ENCODE data around the gene GSTA2. TPM values are rescaled to one million over a fixed set of nuclear protein-coding genes. Genes with fewer than 3 reads are reported as not detected.
"Not testable (repeated sequence)": the region's sequence is repeated elsewhere in the genome, so short reads cannot be mapped to it uniquely, and the experiment has no call there.

The GSTA2 gene
- total RNA-seq, result 10 to 100 TPM in 1 of 2 donors, not detected in 1; 72.0 TPM

DNA sequence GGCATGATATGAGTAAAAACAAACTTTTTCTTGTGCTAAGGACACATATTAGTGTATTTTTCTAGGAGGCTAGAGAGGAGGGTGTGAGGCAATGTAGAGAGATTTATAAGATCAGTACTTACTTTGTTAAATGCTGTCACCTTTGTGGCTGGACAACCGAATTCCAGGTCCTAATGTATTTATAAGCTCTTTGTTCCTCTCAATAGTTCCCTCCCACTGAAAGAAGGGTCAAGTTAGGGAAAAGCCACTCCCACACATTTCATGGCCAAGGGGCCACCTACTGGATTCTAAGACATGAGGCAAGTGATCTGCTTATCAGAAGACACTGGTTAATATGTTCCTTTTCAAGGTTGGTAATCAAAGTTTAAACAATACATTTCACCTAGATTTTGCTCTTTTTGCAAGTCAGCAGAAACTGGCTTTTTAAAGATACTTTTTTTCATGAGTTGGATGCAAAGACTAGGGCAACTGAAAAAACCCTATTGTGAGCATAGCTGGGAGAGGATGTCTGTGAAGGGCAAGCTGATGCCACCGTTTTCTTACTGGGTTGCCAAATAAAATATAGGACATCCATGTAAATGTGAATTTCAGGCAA is at the start of gene GSTA2:
TSS of gene GSTA2 (minus strand) at position 154 of the 595 bp plus-strand sequence. CDS start 5,528 bp downstream, outside the sequence.
- WGBS, result 59% methylated on average over 2 of the region's 2 CpGs
- H3K4me3 ChIP-seq; H3K4me1 ChIP-seq (replicated peaks); DNase-seq (ENCODE audit: low spot score); H3K27ac ChIP-seq; intact Hi-C loops (cut with DNase I); H3K27me3 ChIP-seq (replicated peaks; ENCODE audit: insufficient read depth); H3K9me3 ChIP-seq; H3K36me3 ChIP-seq: not testable (repeated sequence)

DNA sequence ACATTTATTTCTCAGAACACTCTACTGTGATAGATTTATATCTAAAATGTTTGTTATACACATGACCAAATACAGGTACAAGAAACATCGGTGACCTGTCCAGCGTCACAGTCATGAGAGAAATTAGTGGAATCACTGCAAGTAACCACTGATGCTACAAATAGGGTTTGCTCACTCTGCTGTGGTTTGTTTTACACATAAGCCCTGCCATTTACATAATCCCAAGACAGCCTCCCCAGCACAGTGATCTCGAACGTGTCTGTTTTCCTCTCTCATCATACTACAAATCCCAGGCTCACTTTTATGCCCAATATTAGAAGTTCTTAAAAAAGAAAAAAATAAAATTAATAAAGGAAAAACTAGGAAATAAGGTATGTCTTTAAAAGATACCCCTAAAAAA is 46.5 kb upstream of the GSTA2 start:
- H3K27me3 ChIP-seq (replicated peaks; ENCODE audit: insufficient read depth); intact Hi-C loops (cut with DNase I); H3K4me1 ChIP-seq (replicated peaks); H3K9me3 ChIP-seq; H3K36me3 ChIP-seq; H3K27ac ChIP-seq; H3K4me3 ChIP-seq; DNase-seq (ENCODE audit: low spot score): not testable (repeated sequence)
- WGBS, result 79% methylated on average over 4 of the region's 4 CpGs

DNA sequence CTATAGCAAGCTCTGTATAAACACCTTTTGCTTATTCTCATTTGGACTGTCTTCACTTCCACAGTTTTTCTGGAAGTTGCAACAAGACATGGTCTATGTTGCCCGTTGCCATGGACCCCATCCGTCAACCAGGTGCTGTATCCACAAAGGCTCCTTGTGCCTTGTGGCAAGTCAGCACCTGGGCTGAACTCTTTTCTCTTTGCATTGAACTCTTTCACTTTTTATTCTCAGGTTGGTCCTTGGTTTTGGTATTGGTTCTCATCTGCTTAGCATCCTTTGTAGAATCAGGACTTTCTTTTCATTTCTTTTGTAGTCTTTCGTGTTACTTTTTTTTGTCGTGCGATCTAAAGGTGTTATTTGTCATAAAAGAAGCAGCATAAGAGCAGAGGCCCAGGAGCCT is 45.4 kb upstream of the GSTA2 start:
- no peaks in the 10 kb centered on the region for H3K4me1 ChIP-seq (replicated peaks)
- intact Hi-C loops (cut with DNase I), result no loop called here
- H3K27me3 ChIP-seq (replicated peaks; ENCODE audit: insufficient read depth), result no peaks in the 10 kb centered on the region
- H3K9me3 ChIP-seq, result no peaks in the 10 kb centered on the region
- H3K36me3 ChIP-seq, result no peaks in the 10 kb centered on the region
- no peak for TF ChIP-seq POLR2AphosphoS5 (IDR thresholded peaks at IDR 0.05)
- TF ChIP-seq POLR2A (IDR thresholded peaks at IDR 0.05), result no peak
- TF ChIP-seq, protein P1, sequence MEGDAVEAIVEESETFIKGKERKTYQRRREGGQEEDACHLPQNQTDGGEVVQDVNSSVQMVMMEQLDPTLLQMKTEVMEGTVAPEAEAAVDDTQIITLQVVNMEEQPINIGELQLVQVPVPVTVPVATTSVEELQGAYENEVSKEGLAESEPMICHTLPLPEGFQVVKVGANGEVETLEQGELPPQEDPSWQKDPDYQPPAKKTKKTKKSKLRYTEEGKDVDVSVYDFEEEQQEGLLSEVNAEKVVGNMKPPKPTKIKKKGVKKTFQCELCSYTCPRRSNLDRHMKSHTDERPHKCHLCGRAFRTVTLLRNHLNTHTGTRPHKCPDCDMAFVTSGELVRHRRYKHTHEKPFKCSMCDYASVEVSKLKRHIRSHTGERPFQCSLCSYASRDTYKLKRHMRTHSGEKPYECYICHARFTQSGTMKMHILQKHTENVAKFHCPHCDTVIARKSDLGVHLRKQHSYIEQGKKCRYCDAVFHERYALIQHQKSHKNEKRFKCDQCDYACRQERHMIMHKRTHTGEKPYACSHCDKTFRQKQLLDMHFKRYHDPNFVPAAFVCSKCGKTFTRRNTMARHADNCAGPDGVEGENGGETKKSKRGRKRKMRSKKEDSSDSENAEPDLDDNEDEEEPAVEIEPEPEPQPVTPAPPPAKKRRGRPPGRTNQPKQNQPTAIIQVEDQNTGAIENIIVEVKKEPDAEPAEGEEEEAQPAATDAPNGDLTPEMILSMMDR (IDR thresholded peaks at IDR 0.05), result no peak
- no peak for DNase-seq (ENCODE audit: low spot score)
- WGBS, result 82% methylated on average over 5 of the region's 5 CpGs
- H3K27ac ChIP-seq, result no peak overlapping the region
- no peak overlapping the region for H3K4me3 ChIP-seq

DNA sequence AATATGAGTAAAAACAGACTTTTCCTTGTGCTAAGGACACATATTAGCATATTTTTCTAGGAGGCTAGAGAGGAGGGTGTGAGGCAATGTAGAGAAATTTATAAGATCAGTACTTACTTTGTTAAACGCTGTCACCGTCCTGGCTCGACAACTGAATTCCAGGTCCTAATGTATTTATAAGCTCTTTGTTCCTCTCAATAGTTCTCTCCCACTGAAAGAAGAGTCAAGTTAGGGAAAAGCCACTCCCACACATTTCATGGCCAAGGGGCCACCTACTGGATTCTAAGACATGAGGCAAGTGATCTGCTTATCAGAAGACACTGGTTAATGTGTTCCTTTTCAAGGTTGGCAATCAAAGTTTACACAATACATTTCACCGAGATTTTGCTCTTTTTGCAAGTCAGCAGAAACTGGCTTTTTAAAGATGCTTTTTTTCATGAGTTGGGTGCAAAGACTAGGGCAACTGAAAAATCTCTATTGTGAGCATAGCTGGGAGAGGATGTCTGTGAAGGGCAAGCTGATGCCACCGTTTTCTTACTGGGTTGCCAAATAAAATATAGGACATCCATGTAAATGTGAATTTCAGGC is 40.5 kb upstream of the GSTA2 start, which contains the start of gene GSTA1:
TSS of gene GSTA1 (minus strand) at position 149 of the 588 bp plus-strand sequence. CDS start 4,549 bp downstream, outside the sequence.
- intact Hi-C loops (cut with DNase I); H3K4me3 ChIP-seq; H3K36me3 ChIP-seq; DNase-seq (ENCODE audit: low spot score); H3K27ac ChIP-seq; H3K4me1 ChIP-seq (replicated peaks); H3K27me3 ChIP-seq (replicated peaks; ENCODE audit: insufficient read depth); H3K9me3 ChIP-seq: not testable (repeated sequence)
- 29% methylated on average over 5 of the region's 5 CpGs for WGBS

DNA sequence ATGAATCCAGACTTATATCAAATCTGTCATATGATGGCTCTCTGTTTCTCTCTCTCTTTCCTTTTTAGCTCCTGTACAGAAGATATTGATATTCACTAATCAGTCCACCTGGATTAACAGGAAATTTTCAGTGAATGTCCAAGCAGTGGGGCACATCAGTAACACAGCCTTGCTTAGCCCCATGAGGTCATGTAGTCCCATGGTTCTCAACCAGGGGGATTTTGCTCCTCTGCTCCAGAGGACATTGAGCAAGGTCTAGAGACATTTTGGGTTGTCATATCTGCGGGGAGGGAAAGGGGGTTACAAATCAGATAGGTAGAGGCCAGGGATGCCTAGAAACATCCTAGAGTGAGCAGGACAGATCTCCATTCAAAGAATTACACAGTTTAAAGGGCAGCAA is 39.5 kb upstream of the GSTA2 start:
- WGBS, result 100% methylated on average over 1 of the region's 1 CpG
- Histone ChIP-seq H3K27ac (no peak overlapping the region), H3K36me3 (no peaks in the 10 kb centered on the region), H3K4me3 (no peak overlapping the region), H3K9me3 (no peaks in the 10 kb centered on the region), H3K4me1 (replicated peaks) (no peaks in the 10 kb centered on the region), H3K27me3 (replicated peaks; ENCODE audit: insufficient read depth) (no peaks in the 10 kb centered on the region)
- intact Hi-C loops (cut with DNase I), result no loop called here
- DNase-seq (ENCODE audit: low spot score), result no peak
- TF ChIP-seq POLR2A (IDR thresholded peaks at IDR 0.05), result no peak

DNA sequence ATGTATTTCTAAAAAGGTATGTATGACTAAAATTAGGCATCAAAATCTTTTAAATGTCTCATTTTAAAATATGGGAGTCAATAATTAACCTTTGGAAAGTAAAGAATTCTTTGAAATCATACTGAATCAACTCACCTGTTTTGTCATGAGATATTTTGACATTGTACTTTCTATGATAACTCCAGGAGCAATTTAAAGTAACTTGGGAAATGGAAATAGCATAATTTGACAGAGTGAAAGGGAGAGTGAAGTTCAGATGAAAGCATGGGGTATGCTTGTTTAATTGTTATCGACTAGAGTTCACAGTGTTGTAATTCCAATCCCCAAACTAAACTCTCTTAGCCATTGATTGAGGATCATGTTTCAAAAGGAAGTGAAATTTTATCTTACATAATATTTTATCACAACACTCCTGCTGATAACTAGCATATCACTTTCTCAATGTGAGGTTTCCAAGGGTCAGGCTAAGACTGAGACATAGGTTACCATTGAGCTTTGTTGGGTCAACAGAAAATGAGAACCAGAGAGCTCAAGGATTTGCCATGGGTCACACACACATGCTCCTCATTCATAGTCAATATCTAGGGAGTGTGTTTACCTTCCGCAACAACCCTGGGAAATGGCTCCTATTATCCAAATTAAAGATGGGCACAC is 38.0 kb upstream of the GSTA2 start:
- Histone ChIP-seq H3K27ac (no peak overlapping the region), H3K9me3 (no peaks in the 10 kb centered on the region), H3K36me3 (no peaks in the 10 kb centered on the region), H3K27me3 (replicated peaks; ENCODE audit: insufficient read depth) (no peaks in the 10 kb centered on the region), H3K4me3 (no peak overlapping the region), H3K4me1 (replicated peaks) (no peaks in the 10 kb centered on the region)
- TF ChIP-seq POLR2AphosphoS5 (IDR thresholded peaks at IDR 0.05) (no peak), POLR2A (IDR thresholded peaks at IDR 0.05) (no peak)
- TF ChIP-seq, protein P1 (IDR thresholded peaks at IDR 0.05), result no peak
- intact Hi-C loops (cut with DNase I), result no loop called here
- no peak for DNase-seq (ENCODE audit: low spot score)
- 84% methylated on average over 2 of the region's 2 CpGs for WGBS

DNA sequence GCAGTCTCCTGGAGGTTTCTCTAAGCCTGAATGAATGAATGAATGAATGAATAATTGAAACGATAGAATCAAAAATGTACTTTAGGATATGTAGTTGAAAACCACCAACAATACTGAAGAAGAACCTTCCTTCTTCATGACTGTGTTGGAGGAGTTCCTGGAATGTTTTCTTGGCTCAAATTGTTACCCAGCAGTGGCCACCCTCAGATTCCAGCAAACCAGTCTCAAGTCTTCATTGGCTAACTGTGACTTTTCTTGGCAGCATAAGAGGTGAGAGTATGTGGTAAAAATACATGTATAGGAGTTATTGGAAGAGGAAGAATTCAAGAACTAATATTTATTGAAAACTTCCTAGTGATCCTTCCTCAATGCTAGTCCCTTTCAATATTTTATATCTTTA is 36.0 kb upstream of the GSTA2 start:
- intact Hi-C loops (cut with DNase I); H3K27ac ChIP-seq; H3K4me1 ChIP-seq (replicated peaks); H3K9me3 ChIP-seq; H3K27me3 ChIP-seq (replicated peaks; ENCODE audit: insufficient read depth); DNase-seq (ENCODE audit: low spot score); H3K36me3 ChIP-seq; H3K4me3 ChIP-seq: not testable (repeated sequence)
- WGBS, result 90% methylated on average over 1 of the region's 1 CpG

DNA sequence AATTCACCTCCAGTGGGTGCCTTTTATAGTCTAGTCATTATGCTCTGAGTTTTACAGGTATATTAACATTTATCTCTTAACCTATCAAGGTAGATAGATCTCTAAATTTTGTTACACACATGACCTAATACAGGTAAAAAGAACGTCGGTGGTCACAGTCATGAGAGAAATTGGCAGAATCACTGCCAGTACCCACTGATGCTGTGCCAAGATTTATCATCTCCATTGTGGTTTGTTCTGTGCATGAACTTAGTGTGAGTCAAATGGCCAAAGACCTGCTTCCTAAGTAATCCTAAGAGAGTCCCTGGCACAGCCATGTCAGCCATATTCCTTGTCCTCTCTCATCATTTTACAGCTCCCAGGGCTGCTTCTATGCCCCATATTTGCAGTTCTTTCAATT is 31.1 kb upstream of the GSTA2 start:
- 36% methylated on average over 2 of the region's 2 CpGs for WGBS
- DNase-seq (ENCODE audit: low spot score); H3K4me1 ChIP-seq (replicated peaks); H3K27ac ChIP-seq; intact Hi-C loops (cut with DNase I); H3K36me3 ChIP-seq; H3K9me3 ChIP-seq; H3K4me3 ChIP-seq; H3K27me3 ChIP-seq (replicated peaks; ENCODE audit: insufficient read depth): not testable (repeated sequence)

All from prostate gland (tissue), 2 donors.